Heart left ventricle (tissue), 16 donors: ENCODE measurements around the gene MEIOB. TPM values are rescaled to one million over a fixed set of nuclear protein-coding genes. Genes with fewer than 3 reads are reported as not detected.

Experiments
- ATAC-seq, 4 donors: fragments of 200-7000 bp; cut with Tn5 transposase; one replicate each; pipeline ENCODE4 v1.9.1; 2020 to 2022; ENCODE audit warnings: moderate library complexity in 4 of 4, mild to moderate bottlenecking in 3 of 4, moderate number of reproducible peaks in 1 of 4
- DNase-seq, 5 donors: peaks; one replicate each; pipeline ENCODE4 v3.0.0-alpha.2; 2020
- H3K27ac ChIP-seq, 12 donors: fragments of 200-600 bp; sonication (generic) in 4 of 12; one replicate each; pipeline versions ENCODE4 v1.5.0 to v1.8.0; 2016 to 2022; ENCODE audit warnings: mild to moderate bottlenecking in 2 of 12
- H3K27me3 ChIP-seq, 9 donors: fragments of 200-600 bp; sonication (generic) in 2 of 9; one replicate each; pipeline versions ENCODE4 v1.5.1 to v1.8.0; 2016 to 2022; ENCODE audit warnings: mild to moderate bottlenecking in 3 of 9
- H3K36me3 ChIP-seq, 9 donors: fragments of 200-600 bp; sonication (generic) in 2 of 9; one replicate each; pipeline versions ENCODE4 v1.5.0 to v1.8.0; 2018 to 2022; ENCODE audit warnings: mild to moderate bottlenecking in 2 of 9
- H3K4me1 ChIP-seq, 12 donors: fragments of 200-600 bp; sonication (generic) in 4 of 12; one replicate each; pipeline versions ENCODE4 v1.5.0 to v1.8.0; 2016 to 2022; ENCODE audit warnings: mild to moderate bottlenecking in 3 of 12
- H3K4me3 ChIP-seq, 12 donors: fragments of 200-600 bp; sonication (generic) in 4 of 12; one replicate each; pipeline versions ENCODE4 v1.5.0 to v1.8.0; 2017 to 2022; ENCODE audit warnings: mild to moderate bottlenecking in 9 of 12, moderate library complexity in 4 of 12
- H3K9me3 ChIP-seq, 12 donors: fragments of 200-600 bp; sonication (generic) in 4 of 12; one replicate each; pipeline versions ENCODE4 v1.5.0 to v1.8.0; 2016 to 2022; ENCODE audit warnings: mild to moderate bottlenecking in 1 of 12
- CTCF ChIP-seq, 12 donors: fragments of 200-600 bp; sonication (generic) in 4 of 12; IDR thresholded peaks; one replicate each; pipeline versions ENCODE4 v1.5.0 to v1.8.0; 2018 to 2022; ENCODE audit warnings: antibody characterized with exemption in 12 of 12, mild to moderate bottlenecking in 5 of 12
- POLR2A ChIP-seq, 2 donors: fragments of 450-650 bp; IDR thresholded peaks; one replicate each; pipeline ENCODE4 v1.6.1; 2017; ENCODE audit warnings: antibody characterized with exemption in 2 of 2, mild to moderate bottlenecking in 2 of 2, moderate library complexity in 2 of 2
- WGBS, 4 donors: extraction: QIAGEN DNeasy Blood & Tissue Kit in 2 of 4; methylation state at CpG; one replicate each; pipeline versions ENCODE4 v1.1.5 to v1.1.7; 2013 to 2018; 5-methylcytosine and 5-hydroxymethylcytosine counted together
- intact Hi-C, 10 donors: fragments of 100-400 bp; cut with DNase I; formaldehyde crosslinking; loops; one replicate each; pipeline versions ENCODE4 v1.11.1 to v1.14.2; 2022
- polyA plus RNA-seq, 2 donors: library from polyadenylated mRNA; stranded (reverse); fragments of 200-250 nt; gene quantifications; one replicate each; pipeline ENCODE4 v1.2.3, GENCODE V29; 2013
- total RNA-seq, 9 donors: library from RNA; depleted of rRNA in 2 of 9; stranded (reverse); fragments of >200 nt in 2 of 9; fragmentation: NEBNext Ultra II Directional in 3 of 9; extraction: Animal tissue kit (Norgen Biotek cat#: 25700) in 3 of 9; gene quantifications; one replicate each; pipeline versions ENCODE4 v1.1.0 to v1.2.4, GENCODE V29; 2016 to 2023
- donor health status: ischemic (EF 13 %, LVEDD 7.1; RV severe dilation, severe dysfunction).
- donor health status: healthy with polysubstance abuse.
- donor health status: DM: no; HTN: yes; CAD: no.
- donor health status: DM: no; HTN: no; CAD: no.
- donor health status: ischemic (EF 25% LVEDD 6.9; RV normal size, moderate dysfunction).
- donor health status: ischemic (EF 25% LVEDD 5.7; RV mildly dilated, moderate dysfunction).
- donor health status: healthy.
- donor health status: DM: yes; HTN: yes; CAD: no.
- donor health status: ischemic (EF 35%, LVEDD 5.7; RV mildly dilated, moderate dysfunction).
- donor health status: nonischemic (EF 11% LVEDD 7.7; RV severe dilation, severe dysfunction).
- donor health status: DM: yes; HTN: yes; CAD: no.
- donor health status: PGD.
- donor health status: ischemic (EF 29% LVEDD 5.4; RV normal size, mild dysfunction).
- donor health status: nonischemic (EF 23%, LVEDD 6.1; RV moderate dilation, normal function).

Gene MEIOB
- total and polyA plus RNA-seq, 11 donors: not detected

- intact Hi-C loops: no loop called here
- peak overlapping the region in 8 of 12 donors; percentile 56 to 97 (median 89) for H3K27ac ChIP-seq
- no peak for DNase-seq
- peaks cover 0 to 41% (median 28%) of the 10 kb centered on the region in 9 donors for H3K36me3 ChIP-seq
- TF ChIP-seq POLR2A (IDR thresholded peaks at IDR 0.05): no peak
- TF ChIP-seq CTCF (IDR thresholded peaks at IDR 0.05): no peak
- no peaks in the 10 kb centered on the region for H3K9me3 ChIP-seq
- peaks cover 9 to 56% (median 45%) of the 10 kb centered on the region in 12 donors for H3K4me1 ChIP-seq
- no peaks in the 10 kb centered on the region for H3K27me3 ChIP-seq
- no peak for ATAC-seq
- WGBS, 4 donors: 64 to 72% (median 68%) methylated on average over 15 of the region's 15 CpGs
- H3K4me3 ChIP-seq: peak overlapping the region; percentile 34 to 99 (median 78)
These were observed 46.5 kb downstream of the MEIOB start for GRCh38 chr16:1825381-1825863.

GRCh38 chr16:1823821-1824220, 48.1 kb downstream of the MEIOB start:
- no peaks in the 10 kb centered on the region for H3K9me3 ChIP-seq
- intact Hi-C loops: no loop called here
- WGBS, 4 donors: 55 to 59% (median 58%) methylated on average over 9 of the region's 9 CpGs
- H3K27ac ChIP-seq: no peak overlapping the region
- H3K27me3 ChIP-seq: no peaks in the 10 kb centered on the region
- H3K36me3 ChIP-seq: peaks cover 0 to 41% (median 38%) of the 10 kb centered on the region in 9 donors
- H3K4me3 ChIP-seq: no peak overlapping the region
- peak in 1 of 5 donors; percentile 50 for DNase-seq
- TF ChIP-seq POLR2A (IDR thresholded peaks at IDR 0.05) (no peak), CTCF (IDR thresholded peaks at IDR 0.05) (peak in 2 of 12 donors; percentile 12 to 14)
- peak in 2 of 4 donors; percentile 16 to 45 for ATAC-seq
- H3K4me1 ChIP-seq: peaks cover 9 to 42% (median 36%) of the 10 kb centered on the region in 12 donors

GRCh38 chr16:1822801-1823200, 49.2 kb downstream of the MEIOB start:
- Histone ChIP-seq H3K36me3 (peaks cover 0 to 51% (median 47%) of the 10 kb centered on the region in 9 donors), H3K27ac (no peak overlapping the region), H3K9me3 (no peaks in the 10 kb centered on the region), H3K4me1 (peaks cover 5 to 32% (median 26%) of the 10 kb centered on the region in 12 donors), H3K4me3 (no peak overlapping the region), H3K27me3 (no peaks in the 10 kb centered on the region)
- TF ChIP-seq CTCF (IDR thresholded peaks at IDR 0.05) (no peak), POLR2A (IDR thresholded peaks at IDR 0.05) (no peak)
- intact Hi-C loops: no loop called here
- DNase-seq: no peak
- no peak for ATAC-seq
- WGBS, 4 donors: 94 to 97% (median 95%) methylated on average over 9 to 16 of the region's 16 CpGs

- Histone ChIP-seq H3K4me1 (peaks cover 5 to 27% (median 22%) of the 10 kb centered on the region in 12 donors), H3K9me3 (no peaks in the 10 kb centered on the region), H3K27me3 (no peaks in the 10 kb centered on the region), H3K4me3 (no peak overlapping the region), H3K36me3 (peaks cover 0 to 59% (median 52%) of the 10 kb centered on the region in 9 donors), H3K27ac (no peak overlapping the region)
- ATAC-seq: no peak
- intact Hi-C loops: no loop called here
- no peak for TF ChIP-seq POLR2A (IDR thresholded peaks at IDR 0.05)
- TF ChIP-seq CTCF (IDR thresholded peaks at IDR 0.05): no peak
- WGBS, 4 donors: 92 to 96% (median 94%) methylated on average over 22 to 24 of the region's 24 CpGs
- no peak for DNase-seq
These were observed 49.9 kb downstream of the MEIOB start for GRCh38 chr16:1821861-1822611.
